HEK293 (cell line): ENCODE results near the gene ADAMTSL3.

Experiments used
- CTCF ChIA-PET: fragments of 350-600 bp; formaldehyde crosslinking; extraction: SDS; loops from one replicate; lab custom pipeline; 2021; ENCODE audit warnings: antibody characterized with exemption; lab: Yijun Ruan, JAX
- POLR2A ChIA-PET: fragments of 300-600 bp; formaldehyde crosslinking; extraction: SDS; loops from one replicate; lab custom pipeline; 2020; ENCODE audit warnings: antibody characterized with exemption, inconsistent platforms; lab: Yijun Ruan, JAX
- H3K27ac ChIP-seq: fragments of 200-500 bp; sonication (Bioruptor generic); 2 replicates; pipeline ENCODE4 v1.5.1; 2014; ENCODE audit warnings: low read depth, low read length, control low read depth, inconsistent platforms; ENCODE audit errors: extremely low read depth
- H3K36me3 ChIP-seq, 2 experiments: fragments of 200-500 bp in 1 of 2; sonication (Bioruptor generic) in 1 of 2; 1 replicate in 1 of 2; 2 replicates in 1 of 2; pipeline ENCODE4 v1.5.1; 2014 to 2017; ENCODE audit warnings: inconsistent platforms in 2 of 2, low read length in 2 of 2; ENCODE audit not compliant: control insufficient read depth in 2 of 2, insufficient read depth in 1 of 2
- H3K4me1 ChIP-seq: fragments of 200-500 bp; sonication (Bioruptor generic); 2 replicates; pipeline ENCODE4 v1.5.1; 2014; ENCODE audit warnings: mild to moderate bottlenecking, low read length, inconsistent platforms; ENCODE audit not compliant: control insufficient read depth, insufficient read depth
- H3K4me3 ChIP-seq: 2 replicates; pipeline ENCODE4 v1.5.1; 2011; ENCODE audit warnings: low read depth, mild to moderate bottlenecking, control low read depth, low read length, moderate library complexity
- H3K9me3 ChIP-seq: fragments of 200-500 bp; sonication (Bioruptor generic); 2 replicates; pipeline ENCODE4 v1.5.1; 2014; ENCODE audit warnings: low read depth, low read length, inconsistent platforms; ENCODE audit not compliant: control insufficient read depth, insufficient read depth
- BCL11B ChIP-seq: fragments of 450-650 bp; formaldehyde crosslinking; IDR thresholded peaks from 2 replicates; pipeline ENCODE4 v1.5.1; 2016; ENCODE audit warnings: low read depth, missing biosample characterization, missing genetic modification characterization
- EGR2 ChIP-seq: fragments of 450-650 bp; formaldehyde crosslinking; IDR thresholded peaks from 2 replicates; pipeline ENCODE4 v1.5.1; 2016; ENCODE audit warnings: low read depth, missing biosample characterization, missing genetic modification characterization
- GFI1B ChIP-seq: fragments of 450-650 bp; formaldehyde crosslinking; IDR thresholded peaks from 2 replicates; pipeline ENCODE4 v1.5.1; 2016; ENCODE audit warnings: missing biosample characterization, missing genetic modification characterization
- HOXD13 ChIP-seq: sonication (generic); formaldehyde crosslinking; IDR thresholded peaks from 2 replicates; pipeline ENCODE4 v1.8.0; 2022; ENCODE audit warnings: missing genetic modification reagents, borderline replicate concordance
- KLF10 ChIP-seq: fragments of 450-650 bp; IDR thresholded peaks from 2 replicates; pipeline ENCODE4 v1.5.1; 2018; ENCODE audit warnings: missing biosample characterization, mild to moderate bottlenecking, missing genetic modification characterization
- PRDM1 ChIP-seq: fragments of 450-650 bp; formaldehyde crosslinking; IDR thresholded peaks from 2 replicates; pipeline ENCODE4; 2016; ENCODE audit warnings: missing biosample characterization, missing genetic modification characterization
- PRDM6 ChIP-seq: fragments of 450-650 bp; formaldehyde crosslinking; IDR thresholded peaks from 2 replicates; pipeline ENCODE4 v1.5.1; 2017; ENCODE audit warnings: missing biosample characterization, missing genetic modification characterization
- SP3 ChIP-seq: fragments of 450-650 bp; formaldehyde crosslinking; IDR thresholded peaks from 2 replicates; pipeline ENCODE4 v1.5.1; 2016; ENCODE audit warnings: missing biosample characterization, missing genetic modification characterization
- TRIM28 ChIP-seq: IDR thresholded peaks from 2 replicates; pipeline ENCODE4 v1.6.1; 2011; ENCODE audit warnings: low read length, control low read depth, borderline replicate concordance
- ZBTB26 ChIP-seq: fragments of 450-650 bp; formaldehyde crosslinking; optimal IDR thresholded peaks from 2 replicates; pipeline ENCODE3; 2016; ENCODE audit warnings: missing biosample characterization, mild to moderate bottlenecking, missing genetic modification characterization
- ZEB2 ChIP-seq: fragments of 450-650 bp; formaldehyde crosslinking; IDR thresholded peaks from 2 replicates; pipeline ENCODE4 v1.5.1; 2016; ENCODE audit warnings: missing biosample characterization, missing genetic modification characterization
- ZFHX2 ChIP-seq: fragments of 450-650 bp; formaldehyde crosslinking; conservative IDR thresholded peaks from 2 replicates; pipeline ENCODE4 v1.5.1; 2016; ENCODE audit warnings: missing biosample characterization, missing genetic modification characterization
- ZNF16 ChIP-seq: fragments of 450-650 bp; formaldehyde crosslinking; IDR thresholded peaks from 2 replicates; pipeline ENCODE4 v1.5.1; 2016; ENCODE audit warnings: low read depth, missing biosample characterization, missing genetic modification characterization
- ZNF221 ChIP-seq: fragments of 450-650 bp; formaldehyde crosslinking; IDR thresholded peaks from 2 replicates; pipeline ENCODE4 v1.5.1; 2017; ENCODE audit warnings: missing biosample characterization, missing genetic modification characterization, borderline replicate concordance
- ZNF223 ChIP-seq: fragments of 450-650 bp; formaldehyde crosslinking; IDR thresholded peaks from 2 replicates; pipeline ENCODE4 v1.5.1; 2016; ENCODE audit warnings: missing biosample characterization, missing genetic modification characterization
- ZNF433 ChIP-seq: fragments of 450-650 bp; formaldehyde crosslinking; IDR thresholded peaks from 2 replicates; pipeline ENCODE4 v1.5.1; 2016; ENCODE audit warnings: missing biosample characterization, missing genetic modification characterization, low read depth
- ZNF501 ChIP-seq: fragments of 450-650 bp; formaldehyde crosslinking; IDR thresholded peaks from 2 replicates; pipeline ENCODE4 v1.5.1; 2016; ENCODE audit warnings: missing biosample characterization, missing genetic modification characterization
- ZNF544 ChIP-seq: fragments of 450-650 bp; formaldehyde crosslinking; IDR thresholded peaks from 2 replicates; pipeline ENCODE4 v1.5.0; 2017; ENCODE audit warnings: missing biosample characterization, missing genetic modification characterization
- ZNF561 ChIP-seq: fragments of 450-650 bp; IDR thresholded peaks from 2 replicates; pipeline ENCODE4 v1.5.1; 2018; ENCODE audit warnings: missing biosample characterization, missing genetic modification characterization, borderline replicate concordance
- ZNF626 ChIP-seq: fragments of 450-650 bp; sonication (Bioruptor Pico); formaldehyde crosslinking; IDR thresholded peaks from 2 replicates; pipeline ENCODE4 v1.5.1; 2018; ENCODE audit warnings: missing biosample characterization, missing genetic modification characterization, inconsistent platforms
- ZNF768 ChIP-seq: fragments of 450-650 bp; formaldehyde crosslinking; IDR thresholded peaks from 2 replicates; pipeline ENCODE4 v1.5.1; 2018; ENCODE audit warnings: missing biosample characterization, mild to moderate bottlenecking, missing genetic modification characterization
- ZNF777 ChIP-seq: fragments of 450-650 bp; formaldehyde crosslinking; IDR thresholded peaks from 2 replicates; pipeline ENCODE4 v1.5.1; 2017; ENCODE audit warnings: missing biosample characterization, missing genetic modification characterization, borderline replicate concordance
- ZSCAN23 ChIP-seq: fragments of 450-650 bp; formaldehyde crosslinking; IDR thresholded peaks from 2 replicates; pipeline ENCODE4 v1.5.1; 2016; ENCODE audit warnings: missing biosample characterization, missing genetic modification characterization
- ZSCAN4 ChIP-seq: fragments of 450-650 bp; formaldehyde crosslinking; IDR thresholded peaks from 2 replicates; pipeline ENCODE4 v1.5.1; 2017; ENCODE audit warnings: missing biosample characterization, missing genetic modification characterization
- TF ChIP-seq, protein P1 (sequence below): IDR thresholded peaks from 2 replicates; pipeline ENCODE4 v1.6.1; 2011; ENCODE audit warnings: mild to moderate bottlenecking, low read depth, low read length, borderline replicate concordance

ADAMTSL3 gene

GRCh38 chr15:83717010-83717409 lies 63.1 kb downstream of the ADAMTSL3 start:
- Histone ChIP-seq H3K27ac (no peak overlapping the region), H3K36me3 (no peaks in the 10 kb centered on the region), H3K9me3 (no peaks in the 10 kb centered on the region), H3K4me3 (no peak overlapping the region), H3K4me1 (no peaks in the 10 kb centered on the region)
- ChIA-PET CTCF (interaction anchor here (1.1 kb wide), 1 partner anchor 17 kb away, joined by 3 read pairs; no protein-coding TSS in a partner anchor), POLR2A (no interaction called here)
- TF ChIP-seq ZNF16 (tag by site-specific recombination) (no peak), GFI1B (tag by site-specific recombination) (no peak), KLF10 (no peak), EGR2 (tag by site-specific recombination) (no peak), HOXD13 (no peak), BCL11B (tag by site-specific recombination) (peak; percentile 53; the same call in 1 of the 2 replicates), PRDM6 (peak; percentile 59; the same call in 1 of the 2 replicates)

DNA sequence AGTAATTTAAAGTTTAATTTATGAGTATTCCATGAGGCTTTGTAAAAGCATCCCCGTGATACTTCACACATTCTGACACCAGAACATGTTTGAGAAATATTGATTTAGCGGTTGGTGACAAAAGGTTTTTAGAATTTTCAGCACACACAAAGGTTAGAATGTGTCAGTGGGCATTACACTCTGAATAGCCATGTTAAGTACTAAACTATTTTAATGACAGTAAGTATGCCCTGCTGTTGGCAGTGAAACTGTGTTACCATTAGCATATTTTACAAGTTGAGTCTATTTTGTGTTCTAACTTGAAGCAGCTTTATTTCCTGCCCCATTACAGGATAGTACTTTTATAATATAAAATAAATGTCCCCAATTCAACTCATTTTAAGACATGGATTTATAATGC lies 66.5 kb downstream of the ADAMTSL3 start:
- POLR2A ChIA-PET: no interaction called here
- no peak overlapping the region for H3K27ac ChIP-seq

More for the DNA sequence above, 66.5 kb downstream of the ADAMTSL3 start:
- TF ChIP-seq ZNF501 (tag by site-specific recombination): no peak
- TF ChIP-seq ZNF223: no peak
- TF ChIP-seq ZBTB26 (tag by site-specific recombination): no peak
- TF ChIP-seq ZNF777 (tag by site-specific recombination): no peak
- no peak for TF ChIP-seq ZNF768 (tag by site-specific recombination)
- no peak for TF ChIP-seq SP3 (tag by site-specific recombination)
- TF ChIP-seq ZSCAN4 (tag by site-specific recombination): no peak
- no peak for TF ChIP-seq PRDM1
- no peak for TF ChIP-seq ZEB2 (tag by site-specific recombination)
- TF ChIP-seq ZNF561 (tag by site-specific recombination): no peak
- TF ChIP-seq TRIM28: no peak
- TF ChIP-seq ZNF626 (tag by site-specific recombination): no peak
- no peak for TF ChIP-seq ZNF433 (tag by site-specific recombination)
- no peak for TF ChIP-seq ZNF544 (tag by site-specific recombination)
- TF ChIP-seq, protein P1, sequence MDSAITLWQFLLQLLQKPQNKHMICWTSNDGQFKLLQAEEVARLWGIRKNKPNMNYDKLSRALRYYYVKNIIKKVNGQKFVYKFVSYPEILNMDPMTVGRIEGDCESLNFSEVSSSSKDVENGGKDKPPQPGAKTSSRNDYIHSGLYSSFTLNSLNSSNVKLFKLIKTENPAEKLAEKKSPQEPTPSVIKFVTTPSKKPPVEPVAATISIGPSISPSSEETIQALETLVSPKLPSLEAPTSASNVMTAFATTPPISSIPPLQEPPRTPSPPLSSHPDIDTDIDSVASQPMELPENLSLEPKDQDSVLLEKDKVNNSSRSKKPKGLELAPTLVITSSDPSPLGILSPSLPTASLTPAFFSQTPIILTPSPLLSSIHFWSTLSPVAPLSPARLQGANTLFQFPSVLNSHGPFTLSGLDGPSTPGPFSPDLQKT: no peak
- no peak for TF ChIP-seq ZSCAN23 (tag by site-specific recombination)
- TF ChIP-seq ZNF221 (tag by site-specific recombination): no peak
- TF ChIP-seq ZFHX2 (tag by site-specific recombination): no peak
- H3K36me3 ChIP-seq: no peaks in the 10 kb centered on the region
- CTCF ChIA-PET: interaction anchor here (0.7 kb wide), 1 partner anchor 277 kb away, joined by 3 read pairs; no protein-coding TSS in a partner anchor
- H3K4me1 ChIP-seq: no peaks in the 10 kb centered on the region
- H3K9me3 ChIP-seq: no peaks in the 10 kb centered on the region
- H3K4me3 ChIP-seq: no peak overlapping the region
